Body of pancreas (tissue), 4 donors: ENCODE measurements around the gene DAAM1.

Source experiments
- CTCF ChIP-seq, 7 experiments: fragments of 450-650 bp in 4 of 7; fragments of 200-600 bp in 3 of 7; sonication (generic) in 3 of 7; IDR thresholded peaks; one replicate each; pipeline ENCODE4 v1.5.1; 2016 to 2019; ENCODE audit warnings: antibody characterized with exemption in 7 of 7
- POLR2A ChIP-seq, 3 donors: fragments of 450-650 bp; IDR thresholded peaks; one replicate each; pipeline ENCODE4 v1.6.1; 2016; ENCODE audit warnings: antibody characterized with exemption in 3 of 3, mild to moderate bottlenecking in 2 of 3

- TF ChIP-seq CTCF (IDR thresholded peaks at IDR 0.05) (no peak), POLR2A (IDR thresholded peaks at IDR 0.05) (no peak)
Observed at GRCh38 chr14:59311723-59312122, 123.3 kb downstream of the DAAM1 start.
